Ecto neural progenitor cell (in vitro differentiated cells): Measurements from ENCODE around the gene AZIN2.
"Not testable (repeated sequence)": the region's sequence is repeated elsewhere in the genome, so short reads cannot be mapped to it uniquely, and the experiment has no call there.

Source experiments
- DNase-seq: peaks from one replicate; pipeline ENCODE4 v3.0.0-alpha.2; 2018; ENCODE audit warnings: low spot score

AZIN2 gene

DNA sequence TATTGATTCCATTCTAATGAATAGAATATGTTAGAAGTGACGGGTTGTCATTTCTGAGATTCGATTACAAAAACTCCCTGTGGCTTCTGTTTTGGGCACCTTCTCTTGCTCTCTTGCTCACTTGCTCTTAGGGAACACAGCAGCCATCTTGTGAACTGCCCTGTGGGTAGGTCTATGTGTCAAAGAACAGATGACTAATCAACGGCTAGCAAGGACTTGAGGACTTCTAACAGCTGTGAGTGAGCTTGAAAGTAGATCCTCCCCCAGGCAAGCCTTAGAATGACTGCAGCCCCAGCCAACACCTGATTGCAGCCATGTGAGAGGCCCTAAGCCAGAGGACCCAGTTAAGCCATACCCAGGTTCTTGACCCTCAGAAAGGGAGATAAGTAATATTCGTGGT, 49.3 kb downstream of the AZIN2 start:
- no peak for DNase-seq

- no peak for DNase-seq
Observed at GRCh38 chr1:33131191-33131590, 50.2 kb downstream of the AZIN2 start.

DNA sequence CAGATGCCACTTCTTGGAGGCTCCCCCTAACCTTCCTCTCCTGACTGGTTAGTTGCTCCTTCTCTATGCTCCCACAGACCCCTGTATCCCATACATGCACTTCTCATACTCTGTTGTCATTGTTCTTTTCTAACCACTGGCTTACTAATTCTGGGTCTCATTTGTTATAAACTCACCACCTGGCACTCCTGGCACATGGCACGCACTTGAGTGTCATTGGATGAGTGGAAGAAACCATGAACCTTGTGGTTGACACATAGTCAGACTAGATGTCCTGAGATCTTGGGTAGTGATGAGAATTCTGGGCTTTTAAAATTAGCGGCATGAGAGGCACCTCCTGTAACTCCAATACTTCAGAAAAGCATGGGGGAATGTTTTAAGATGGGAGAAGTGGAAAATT, 51.6 kb downstream of the AZIN2 start:
- no peak for DNase-seq

- DNase-seq: no peak
Observed at GRCh38 chr1:33133478-33134105, 52.6 kb downstream of the AZIN2 start.

DNA sequence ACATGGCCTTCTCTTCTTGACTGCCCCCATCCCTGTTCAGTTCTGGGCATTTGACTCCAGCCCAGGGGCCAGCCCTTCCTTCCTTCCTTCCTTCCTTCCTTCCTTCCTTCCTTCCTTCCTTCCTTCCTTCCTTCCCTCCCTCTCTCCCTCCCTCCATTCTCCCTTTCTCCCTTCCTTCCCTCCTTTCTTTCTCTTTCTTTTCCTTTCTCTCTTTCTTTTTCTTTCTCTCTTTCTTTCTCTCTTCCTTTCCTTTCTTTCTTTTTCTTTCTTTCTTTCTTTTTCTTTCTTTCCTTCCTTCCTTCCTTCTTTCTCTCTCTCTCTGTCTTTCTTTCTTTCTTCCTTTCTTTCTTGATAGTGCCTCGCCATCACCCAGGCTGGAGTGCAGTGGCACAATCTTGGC, 55.1 kb downstream of the AZIN2 start:
- DNase-seq: not testable (repeated sequence)

DNA sequence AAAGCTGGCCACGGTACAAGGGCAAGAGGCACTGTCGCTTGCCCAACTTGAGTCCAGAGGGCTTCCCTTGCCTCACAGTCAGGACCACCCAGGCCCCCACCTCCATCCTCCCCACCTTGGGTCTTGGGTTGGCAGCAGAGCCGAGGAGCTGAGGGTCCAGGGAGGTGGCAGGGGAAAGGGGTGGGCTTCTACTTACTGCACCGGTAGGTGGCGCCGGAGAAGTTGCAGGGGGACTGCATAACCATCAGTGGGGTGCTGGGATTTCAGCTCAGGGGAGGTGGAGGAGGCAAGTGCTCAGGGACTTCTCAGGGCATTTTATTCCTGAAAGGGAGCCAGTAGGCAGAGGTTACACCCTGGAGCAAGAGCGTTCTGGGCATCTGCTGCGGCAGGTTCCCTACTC, 56.8 kb downstream of the AZIN2 start:
- peak; percentile 78 for DNase-seq

DNA sequence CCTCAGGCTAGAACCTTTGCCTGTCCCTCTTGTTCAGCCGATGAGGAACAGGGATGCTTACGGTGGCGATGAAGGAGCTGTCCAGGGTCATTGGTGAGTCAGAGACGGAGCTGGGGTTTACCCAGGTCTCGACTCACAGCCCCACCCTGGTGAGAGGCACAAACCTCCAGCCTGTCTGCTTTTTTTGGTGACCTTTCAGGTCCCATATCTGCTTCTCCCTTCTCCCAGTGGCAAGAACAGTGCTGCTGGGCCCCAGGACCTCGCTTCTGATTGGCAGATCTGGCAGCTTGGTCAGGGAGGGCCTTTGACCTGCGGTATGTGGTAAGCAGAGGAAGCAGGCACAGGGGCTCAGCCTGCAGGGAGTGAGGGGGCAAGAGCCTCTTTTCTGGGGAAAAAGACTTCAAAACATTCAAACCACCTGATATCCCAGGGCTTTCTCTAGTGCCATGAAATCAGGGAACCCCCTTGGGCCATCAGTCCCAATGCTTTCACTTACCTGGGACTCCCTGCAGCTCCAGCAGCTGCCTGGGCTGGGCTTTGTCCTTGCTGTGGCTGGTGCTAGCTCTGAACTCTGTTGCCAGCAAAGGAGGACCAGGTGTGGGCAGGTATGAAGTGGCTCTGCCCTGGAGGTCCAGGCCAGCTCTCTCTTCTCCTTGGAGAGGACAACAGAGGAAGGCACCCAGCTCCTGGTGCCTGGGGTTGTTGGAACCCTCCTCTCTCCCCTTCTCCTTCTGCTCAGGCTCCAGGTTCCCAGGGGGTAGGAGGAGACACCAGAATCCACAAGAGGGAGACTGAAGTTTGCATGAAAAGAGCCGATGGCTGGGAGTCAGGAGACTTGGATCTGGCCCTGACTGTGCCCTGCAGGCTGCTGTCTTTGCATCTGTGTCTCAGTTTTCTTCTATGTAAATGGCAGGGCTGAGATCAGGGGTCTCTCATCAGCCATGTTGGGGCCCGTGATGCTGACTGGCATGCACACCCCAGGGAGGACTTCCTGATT, 59.5 kb downstream of the AZIN2 start:
- DNase-seq: no peak

DNA sequence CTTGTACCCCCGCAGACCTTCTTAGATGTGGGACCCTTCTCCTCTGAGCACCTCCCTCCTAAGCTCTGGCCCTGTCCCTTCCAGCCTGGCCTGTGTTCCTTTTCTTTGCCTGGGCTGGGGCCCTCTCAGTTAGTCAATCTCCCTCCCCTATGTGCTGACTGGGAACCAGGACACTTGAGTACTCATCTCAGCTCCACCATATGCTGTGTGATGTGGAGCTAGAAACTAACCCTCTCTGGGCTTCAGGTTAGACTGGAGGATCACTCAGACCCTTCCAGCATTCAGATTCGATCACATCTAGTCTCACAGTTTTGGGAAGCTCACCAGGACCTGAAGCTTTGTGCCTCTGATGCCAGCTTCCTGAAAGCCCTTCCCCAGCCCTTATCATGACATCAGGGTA, 60.3 kb downstream of the AZIN2 start:
- no peak for DNase-seq

GRCh38 chr1:33141781-33142180, 60.8 kb downstream of the AZIN2 start:
- no peak for DNase-seq

DNA sequence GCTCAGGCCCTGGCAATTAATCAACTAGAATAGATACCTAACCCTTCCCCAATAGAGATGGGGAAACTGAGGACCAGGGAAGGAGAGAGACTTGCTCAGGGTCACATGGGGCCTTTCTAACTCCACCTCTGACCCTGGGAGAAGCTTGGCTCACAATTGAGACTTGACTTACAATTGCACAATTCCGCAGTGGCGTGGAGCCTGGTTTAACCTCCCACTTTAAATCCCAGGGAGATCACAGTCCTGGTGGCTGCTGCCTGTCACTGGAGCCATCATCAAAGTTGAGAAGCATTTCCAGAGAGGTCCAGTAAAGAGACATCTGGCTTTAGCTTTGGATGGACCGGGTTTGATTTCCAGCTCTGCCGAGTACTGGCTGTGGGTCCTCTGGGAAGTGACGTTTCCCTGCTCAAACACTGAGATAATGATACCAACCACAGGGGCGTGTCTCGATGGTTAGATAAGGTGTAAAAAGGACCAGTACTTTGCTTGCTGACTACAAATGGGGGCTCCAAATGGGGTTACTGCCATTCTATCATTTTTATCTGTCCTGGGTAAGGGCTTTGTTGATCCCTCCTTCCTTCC, 61.6 kb downstream of the AZIN2 start:
- DNase-seq: no peak

DNA sequence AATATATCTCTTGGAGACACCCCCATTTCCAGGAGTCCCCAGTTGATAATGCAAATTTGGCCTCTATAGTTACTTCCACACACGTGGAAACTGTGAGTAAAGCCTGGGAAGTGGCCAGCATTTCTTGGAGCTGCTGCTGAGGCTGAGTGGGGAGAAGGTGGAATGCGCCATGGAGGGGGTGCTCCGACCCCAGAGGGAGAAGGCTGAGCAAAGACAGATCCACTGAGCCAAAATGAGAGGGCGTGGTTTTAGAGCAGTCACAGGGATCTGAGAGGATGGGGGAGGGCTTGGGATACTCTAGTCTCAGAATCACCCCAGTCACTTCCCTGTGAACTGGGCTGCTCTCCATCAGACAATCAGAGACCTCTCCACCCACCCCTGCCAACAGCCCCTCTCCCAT, 62.2 kb downstream of the AZIN2 start:
- no peak for DNase-seq

DNA sequence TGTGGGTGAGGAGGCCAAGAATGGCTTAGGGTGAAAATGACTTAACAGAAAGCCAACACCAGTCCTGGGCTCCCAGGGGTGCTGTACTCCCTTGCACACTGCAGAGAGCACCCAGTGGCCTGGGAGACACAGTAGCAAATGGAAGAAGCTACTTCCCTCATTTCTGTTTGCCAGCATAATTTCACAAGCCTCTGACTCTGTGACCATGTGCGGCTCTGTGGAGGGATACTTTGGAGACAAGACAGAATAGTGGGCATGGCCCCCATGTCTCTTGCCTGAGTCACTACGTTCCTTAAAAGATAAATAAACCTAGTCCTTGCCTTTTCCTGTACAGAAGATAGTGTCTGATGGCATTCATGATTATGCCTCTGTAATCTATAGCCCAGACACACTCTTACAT, 62.7 kb downstream of the AZIN2 start:
- no peak for DNase-seq

- no peak for DNase-seq
Observed at GRCh38 chr1:33146003-33146402, 65.0 kb downstream of the AZIN2 start.

DNA sequence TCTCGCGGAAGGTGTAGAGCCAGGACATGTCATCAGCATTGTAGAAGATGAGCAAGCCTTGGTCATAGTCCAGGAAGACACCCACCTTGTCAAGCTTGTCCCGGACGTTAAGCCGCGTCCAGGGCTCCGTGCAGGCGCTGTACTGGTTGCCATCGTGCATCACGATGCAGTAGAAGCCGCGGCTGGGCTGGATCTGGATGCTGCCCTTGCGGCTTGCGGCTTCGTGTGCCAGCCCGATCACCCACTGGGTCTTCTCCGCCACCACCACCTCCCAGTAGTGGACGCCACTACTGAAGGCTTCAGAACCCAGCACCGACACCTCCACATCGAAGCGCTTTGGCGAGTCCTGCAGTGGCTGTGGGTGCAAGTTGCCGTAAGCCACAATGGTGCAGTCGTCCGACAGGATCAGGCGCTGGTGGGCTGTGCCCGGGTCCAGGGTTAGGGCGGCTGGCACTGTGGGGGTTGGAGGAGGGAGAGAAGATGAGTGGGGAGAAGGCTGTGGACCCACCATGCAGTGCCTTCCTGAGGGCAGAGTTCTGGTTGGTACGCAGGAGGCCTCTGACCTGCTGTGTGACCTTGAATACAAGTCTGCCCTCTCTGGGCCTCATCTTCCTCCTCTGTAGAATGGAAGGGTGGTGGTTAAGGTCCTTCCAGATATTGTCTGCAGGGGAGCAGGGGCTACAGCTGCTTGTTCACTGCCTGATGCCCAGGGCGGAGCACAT, 66.5 kb downstream of the AZIN2 start:
- no peak for DNase-seq

GRCh38 chr1:33147997-33148314, 67.0 kb downstream of the AZIN2 start:
- DNase-seq: no peak

GRCh38 chr1:33148615-33149014, 67.7 kb downstream of the AZIN2 start:
- DNase-seq: no peak

- DNase-seq: no peak
Observed at GRCh38 chr1:33149453-33150190, 68.7 kb downstream of the AZIN2 start.

- no peak for DNase-seq
Observed at GRCh38 chr1:33150522-33150921, 69.6 kb downstream of the AZIN2 start.

DNA sequence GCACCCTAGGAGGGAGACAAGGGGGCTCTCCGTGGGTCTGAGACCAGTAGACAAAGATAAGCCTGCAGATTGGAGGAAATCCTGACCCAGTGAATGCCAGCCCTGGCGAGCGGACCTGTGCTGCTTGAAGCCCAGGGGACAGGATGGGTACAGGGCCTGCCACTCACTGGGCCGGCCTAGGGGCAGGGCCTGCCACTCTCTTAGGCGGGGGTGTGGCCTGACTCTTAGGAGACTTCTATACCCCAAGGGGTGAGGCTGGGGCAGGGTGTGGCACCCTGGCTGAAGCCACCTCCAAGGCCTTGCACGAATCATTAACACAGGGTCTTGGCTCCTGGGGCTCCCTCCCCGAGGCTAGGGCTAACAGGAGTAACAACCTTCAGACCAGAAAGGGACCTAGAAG, 70.2 kb downstream of the AZIN2 start:
- no peak for DNase-seq

- DNase-seq: peak; percentile 70
Observed at GRCh38 chr1:33152685-33153432, 71.9 kb downstream of the AZIN2 start.

DNA sequence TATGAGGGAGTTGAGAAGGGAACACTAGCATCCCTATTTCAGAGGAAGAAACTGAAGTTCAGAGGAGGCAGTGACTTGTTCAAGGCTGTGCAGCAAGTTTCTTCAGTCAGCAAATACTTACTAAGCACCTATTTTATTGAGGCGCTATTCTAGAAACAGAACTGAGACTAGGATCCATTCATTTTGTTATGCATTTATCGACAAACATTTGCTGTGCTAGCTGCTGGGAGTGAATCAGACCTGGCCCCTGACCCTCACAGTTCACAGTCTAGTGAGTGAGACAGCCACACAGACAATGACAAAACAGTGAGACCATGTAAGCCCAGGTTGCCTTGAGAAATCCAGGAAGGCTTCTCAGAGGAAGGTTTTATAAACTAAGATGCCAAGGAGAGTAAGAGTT, 72.7 kb downstream of the AZIN2 start:
- DNase-seq: no peak
